Measurements from ENCODE around the gene ASCC1.

The ASCC1 gene

DNA sequence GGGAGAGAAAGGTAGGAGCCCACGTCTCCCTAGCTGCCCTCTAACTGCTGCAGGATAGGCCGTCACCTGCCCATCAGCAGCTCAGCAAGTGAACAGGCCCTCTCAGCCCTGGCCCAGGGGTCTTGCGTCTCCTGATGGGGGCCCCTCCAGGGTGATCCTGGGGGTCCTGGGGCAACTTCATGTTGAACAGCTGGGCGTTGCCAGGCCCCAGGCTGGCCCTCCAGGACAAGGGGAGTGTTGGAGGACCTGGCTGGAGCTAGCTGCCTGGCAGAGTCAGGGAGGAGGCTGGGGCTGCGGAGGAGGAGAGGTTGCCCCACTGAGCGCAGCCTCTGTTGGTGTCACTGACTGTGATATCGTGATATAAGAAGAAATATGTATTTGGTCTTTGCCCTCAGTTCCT is 162.4 kb downstream of the ASCC1 start:
- no peaks in the 10 kb centered on the region for H3K36me3 ChIP-seq (ENCODE audit: control insufficient read depth in 1 of 2, insufficient read depth in 2 of 2, low read length in 2 of 2)
- H3K27ac ChIP-seq (ENCODE audit: low read depth, low read length): no peak overlapping the region
- H3K4me3 ChIP-seq (ENCODE audit: low read depth in 1 of 2, low read length in 2 of 2): no peak overlapping the region
- H3K4me1 ChIP-seq (ENCODE audit: control insufficient read depth in 1 of 2, insufficient read depth in 2 of 2, low read length in 2 of 2): no peaks in the 10 kb centered on the region
- no peak overlapping the region for H3K9ac ChIP-seq (ENCODE audit: low read depth in 1 of 2, low read length in 2 of 2)
- no peaks in the 10 kb centered on the region for H3K27me3 ChIP-seq (ENCODE audit: control insufficient read depth in 1 of 2, insufficient read depth in 2 of 2, low read length in 2 of 2)
- peaks cover 2 to 4% of the 10 kb centered on the region in 2 donors for H3K9me3 ChIP-seq (ENCODE audit: control insufficient read depth in 1 of 2, low read length in 2 of 2)

GRCh38 chr10:72050873-72051272 is 165.2 kb downstream of the ASCC1 start:
- Histone ChIP-seq H3K27me3 (ENCODE audit: control insufficient read depth in 1 of 2, insufficient read depth in 2 of 2, low read length in 2 of 2) (no peaks in the 10 kb centered on the region), H3K9ac (ENCODE audit: low read depth in 1 of 2, low read length in 2 of 2) (no peak overlapping the region), H3K4me1 (ENCODE audit: control insufficient read depth in 1 of 2, insufficient read depth in 2 of 2, low read length in 2 of 2) (no peaks in the 10 kb centered on the region), H3K4me3 (ENCODE audit: low read depth in 1 of 2, low read length in 2 of 2) (no peak overlapping the region), H3K36me3 (ENCODE audit: control insufficient read depth in 1 of 2, insufficient read depth in 2 of 2, low read length in 2 of 2) (no peaks in the 10 kb centered on the region), H3K9me3 (ENCODE audit: control insufficient read depth in 1 of 2, low read length in 2 of 2) (peaks cover 2 to 4% of the 10 kb centered on the region in 2 donors), H3K27ac (ENCODE audit: low read depth, low read length) (no peak overlapping the region)

DNA sequence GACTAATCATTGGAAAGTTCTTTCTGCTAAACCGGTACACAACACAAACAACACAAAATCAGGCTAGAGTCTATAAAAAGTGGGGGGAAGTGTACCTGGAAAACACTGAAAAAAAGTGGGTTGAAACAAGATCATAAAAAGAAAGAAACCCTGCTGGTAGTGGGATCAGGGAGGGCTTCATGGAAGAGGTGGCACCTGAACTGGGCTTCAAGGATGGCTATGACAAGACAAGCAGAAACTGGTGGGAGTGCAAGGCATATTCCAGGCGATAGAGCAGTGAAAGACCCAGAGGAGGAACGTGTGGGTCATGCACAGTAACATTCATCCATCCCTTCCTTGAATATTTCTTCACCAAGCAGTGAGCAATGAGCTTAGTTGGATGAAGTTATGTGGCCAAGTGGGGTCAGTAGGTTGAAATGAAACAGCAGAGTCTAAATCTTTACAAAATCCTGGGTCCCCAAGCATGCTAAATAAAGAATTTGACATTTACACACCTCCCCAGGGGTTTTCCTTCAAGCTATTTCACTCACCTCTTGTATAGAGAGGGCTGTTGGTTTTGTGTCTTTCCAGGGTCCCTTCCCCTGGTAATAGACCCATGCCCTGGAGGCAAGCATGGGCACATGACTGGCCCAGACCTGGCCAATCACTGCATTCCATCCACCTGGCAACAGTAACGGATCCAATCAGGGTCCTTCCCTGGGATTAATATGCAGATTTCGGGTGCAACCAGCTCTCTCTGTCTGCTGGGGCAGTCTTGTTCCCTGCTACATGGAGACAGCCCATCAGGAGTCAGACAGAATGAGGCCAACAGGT is 165.9 kb downstream of the ASCC1 start:
- no peak overlapping the region for H3K4me3 ChIP-seq (ENCODE audit: low read depth in 1 of 2, low read length in 2 of 2)
- H3K36me3 ChIP-seq (ENCODE audit: control insufficient read depth in 1 of 2, insufficient read depth in 2 of 2, low read length in 2 of 2): no peaks in the 10 kb centered on the region
- no peak overlapping the region for H3K27ac ChIP-seq (ENCODE audit: low read depth, low read length)
- peaks cover 2 to 4% of the 10 kb centered on the region in 2 donors for H3K9me3 ChIP-seq (ENCODE audit: control insufficient read depth in 1 of 2, low read length in 2 of 2)
- H3K9ac ChIP-seq (ENCODE audit: low read depth in 1 of 2, low read length in 2 of 2): no peak overlapping the region
- H3K27me3 ChIP-seq (ENCODE audit: control insufficient read depth in 1 of 2, insufficient read depth in 2 of 2, low read length in 2 of 2): no peaks in the 10 kb centered on the region
- no peaks in the 10 kb centered on the region for H3K4me1 ChIP-seq (ENCODE audit: control insufficient read depth in 1 of 2, insufficient read depth in 2 of 2, low read length in 2 of 2)

- H3K4me1 ChIP-seq (ENCODE audit: control insufficient read depth in 1 of 2, insufficient read depth in 2 of 2, low read length in 2 of 2): no peaks in the 10 kb centered on the region
- peaks cover 2 to 4% of the 10 kb centered on the region in 2 donors for H3K9me3 ChIP-seq (ENCODE audit: control insufficient read depth in 1 of 2, low read length in 2 of 2)
- no peak overlapping the region for H3K9ac ChIP-seq (ENCODE audit: low read depth in 1 of 2, low read length in 2 of 2)
- no peaks in the 10 kb centered on the region for H3K36me3 ChIP-seq (ENCODE audit: control insufficient read depth in 1 of 2, insufficient read depth in 2 of 2, low read length in 2 of 2)
- no peak overlapping the region for H3K4me3 ChIP-seq (ENCODE audit: low read depth in 1 of 2, low read length in 2 of 2)
- H3K27me3 ChIP-seq (ENCODE audit: control insufficient read depth in 1 of 2, insufficient read depth in 2 of 2, low read length in 2 of 2): no peaks in the 10 kb centered on the region
- no peak overlapping the region for H3K27ac ChIP-seq (ENCODE audit: low read depth, low read length)
Observed at GRCh38 chr10:72049472-72049871, 166.6 kb downstream of the ASCC1 start.

DNA sequence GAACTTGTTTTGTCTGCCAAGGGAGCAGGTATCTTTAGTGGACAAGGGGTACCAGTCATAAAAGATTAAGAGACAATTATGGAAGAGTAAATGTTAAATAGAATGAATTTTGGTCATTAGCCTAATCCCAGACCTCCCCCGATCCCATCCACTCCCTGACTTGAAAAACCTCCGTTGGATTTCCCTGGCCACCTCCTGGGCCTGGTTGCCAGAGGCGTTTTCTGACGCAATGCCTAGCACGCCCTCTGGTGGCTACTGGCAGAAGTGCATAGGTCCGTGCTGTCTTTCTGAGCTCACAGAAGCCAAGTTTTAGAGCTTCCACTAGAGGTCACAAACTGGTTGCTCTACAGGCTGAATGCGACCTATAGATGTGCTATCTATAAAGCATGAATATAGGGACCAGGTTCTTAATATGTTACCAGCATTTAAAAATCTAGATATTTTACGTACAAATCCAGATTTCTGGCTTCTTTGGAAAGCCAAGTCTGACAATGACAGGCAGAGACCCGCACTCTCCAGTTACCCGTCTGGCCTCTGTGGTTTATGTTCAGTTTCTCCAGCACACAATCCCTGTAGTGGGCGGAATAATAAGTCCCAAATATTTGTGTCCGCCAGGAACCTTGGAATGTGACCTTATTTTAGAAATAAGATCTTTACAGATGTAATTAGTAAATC is 167.5 kb downstream of the ASCC1 start:
- H3K9ac ChIP-seq (ENCODE audit: low read depth in 1 of 2, low read length in 2 of 2): no peak overlapping the region
- H3K4me3 ChIP-seq (ENCODE audit: low read depth in 1 of 2, low read length in 2 of 2): no peak overlapping the region
- H3K36me3 ChIP-seq (ENCODE audit: control insufficient read depth in 1 of 2, insufficient read depth in 2 of 2, low read length in 2 of 2): no peaks in the 10 kb centered on the region
- H3K27ac ChIP-seq (ENCODE audit: low read depth, low read length): no peak overlapping the region
- H3K27me3 ChIP-seq (ENCODE audit: control insufficient read depth in 1 of 2, insufficient read depth in 2 of 2, low read length in 2 of 2): no peaks in the 10 kb centered on the region
- peaks cover 2 to 4% of the 10 kb centered on the region in 2 donors for H3K9me3 ChIP-seq (ENCODE audit: control insufficient read depth in 1 of 2, low read length in 2 of 2)
- H3K4me1 ChIP-seq (ENCODE audit: control insufficient read depth in 1 of 2, insufficient read depth in 2 of 2, low read length in 2 of 2): no peaks in the 10 kb centered on the region
